HCT116 (cell line): Measurements from ENCODE around the gene POP7. TPM values are rescaled to one million over a fixed set of nuclear protein-coding genes. Genes with fewer than 3 reads are reported as not detected.

Experiments used
- ATAC-seq: fragments of 200-7000 bp; cut with Tn5 transposase; 2 replicates; pipeline ENCODE4 v1.9.1; 2020; ENCODE audit warnings: mild to moderate bottlenecking, moderate library complexity
- BruUV-seq: library from RNA; stranded (reverse); fragments of 400-500 nt; replicated peaks from 2 replicates; lab custom pipeline; 2021; lab: Mats Ljungman, UMichigan
- CTCF ChIA-PET: fragments of 300-600 bp; sonication (Branson Sonifier 250); formaldehyde crosslinking; loops from one replicate; lab custom pipeline; 2021; ENCODE audit warnings: antibody characterized with exemption; lab: Charles Lee
- POLR2A ChIA-PET: fragments of 300-600, 350-600 bp; sonication (Branson Sonifier 250); formaldehyde crosslinking; loops from one replicate; lab custom pipeline; 2021; ENCODE audit warnings: antibody characterized with exemption; lab: Charles Lee
- RAD21 ChIA-PET, 2 experiments: fragments of 300-600 bp; sonication (Branson Sonifier 250); formaldehyde crosslinking; loops; one replicate each; lab custom pipeline; 2023; ENCODE audit warnings: low total read pairs in 2 of 2; ENCODE audit not compliant: uncharacterized antibody in 2 of 2, unreplicated experiment in 2 of 2, low non-redundant PET in 1 of 2; lab: Charles Lee
- DNase-seq: peaks from one replicate; pipeline ENCODE4 v3.0.0-alpha.2; 2010; ENCODE audit warnings: low read depth, low spot score
- H2AFZ ChIP-seq: fragments of 200-600 bp; shearing (Covaris generic), sonication (generic); 2 replicates; pipeline ENCODE4 v1.6.1; 2017; ENCODE audit warnings: low read depth, mixed run types, mixed read lengths, antibody characterized with exemption, low read length; ENCODE audit not compliant: poor library complexity, severe bottlenecking
- H3K27ac ChIP-seq: 2 replicates; pipeline ENCODE4 v1.5.1; 2012; ENCODE audit warnings: low read depth, low read length
- H3K27me3 ChIP-seq: fragments of 200-600 bp; sonication (generic); 2 replicates; pipeline ENCODE4 v1.6.1; 2016; ENCODE audit warnings: mixed run types, low read length, mixed read lengths; ENCODE audit not compliant: insufficient read depth
- H3K36me3 ChIP-seq, 2 experiments: fragments of 200-500 bp in 1 of 2; fragments of 200-600 bp in 1 of 2; sonication (Bioruptor generic) in 1 of 2; sonication (generic) in 1 of 2; 2 replicates each; pipeline versions ENCODE4 v1.5.1 to v1.6.1; 2014 to 2016; ENCODE audit warnings: low read length in 2 of 2, inconsistent platforms in 1 of 2, mixed read lengths in 1 of 2, mixed run types in 1 of 2; ENCODE audit not compliant: insufficient read depth in 2 of 2, control insufficient read depth in 1 of 2
- H3K4me1 ChIP-seq, 2 experiments: fragments of 200-600 bp in 1 of 2; sonication (generic) in 1 of 2; 2 replicates each; pipeline versions ENCODE4 v1.5.1 to v1.6.1; 2012 to 2017; ENCODE audit warnings: low read length in 2 of 2, inconsistent platforms in 1 of 2, mild to moderate bottlenecking in 1 of 2, mixed read lengths in 1 of 2, mixed run types in 1 of 2, moderate library complexity in 1 of 2; ENCODE audit not compliant: insufficient read depth in 2 of 2, control insufficient read depth in 1 of 2
- H3K4me2 ChIP-seq: fragments of 200-600 bp; sonication (generic); 2 replicates; pipeline ENCODE4 v1.6.1; 2017; ENCODE audit warnings: mixed run types, low read length, mixed read lengths
- H3K4me3 ChIP-seq, 2 experiments: fragments of 200-600 bp in 1 of 2; sonication (generic) in 1 of 2; replicated peaks in 1 of 2; 2 replicates each; pipeline ENCODE4 v1.5.1; 2011 to 2016; ENCODE audit warnings: low read length in 2 of 2, control low read depth in 1 of 2, low read depth in 1 of 2, mild to moderate bottlenecking in 1 of 2, mixed read lengths in 1 of 2, mixed run types in 1 of 2
- H3K79me2 ChIP-seq: fragments of 200-600 bp; sonication (generic); 2 replicates; pipeline ENCODE4 v1.6.1; 2017; ENCODE audit warnings: mild to moderate bottlenecking, mixed run types, low read length, moderate library complexity, mixed read lengths; ENCODE audit not compliant: insufficient read depth
- H3K9ac ChIP-seq: fragments of 200-600 bp; sonication (generic); 2 replicates; pipeline ENCODE4 v1.6.1; 2016; ENCODE audit warnings: low read length, mixed read lengths
- H3K9me2 ChIP-seq: fragments of 200-600 bp; sonication (generic), shearing (Covaris generic); 2 replicates; pipeline ENCODE4 v1.6.1; 2017; ENCODE audit warnings: mixed run types, mild to moderate bottlenecking, moderate library complexity; ENCODE audit not compliant: insufficient read depth
- H3K9me3 ChIP-seq, 2 experiments: fragments of 200-500 bp in 1 of 2; fragments of 200-600 bp in 1 of 2; sonication (Bioruptor generic) in 1 of 2; sonication (generic) in 1 of 2; 2 replicates each; pipeline ENCODE4 v1.6.1; 2014 to 2017; ENCODE audit warnings: low read length in 2 of 2, mixed read lengths in 2 of 2, inconsistent platforms in 1 of 2, low read depth in 1 of 2, mild to moderate bottlenecking in 1 of 2, mixed run types in 1 of 2, moderate library complexity in 1 of 2; ENCODE audit not compliant: control insufficient read depth in 1 of 2, insufficient read depth in 1 of 2
- H4K20me1 ChIP-seq: fragments of 200-600 bp; sonication (generic), shearing (Covaris generic); 2 replicates; pipeline ENCODE4 v1.6.1; 2017; ENCODE audit warnings: mixed run types, mild to moderate bottlenecking, moderate library complexity; ENCODE audit not compliant: insufficient read depth
- CEBPB ChIP-seq: IDR thresholded peaks from 2 replicates; pipeline ENCODE4 v1.6.1; 2012; ENCODE audit warnings: low read depth
- EZH2phosphoT487 ChIP-seq: fragments of 200-600 bp; IDR thresholded peaks from 2 replicates; pipeline ENCODE4 v1.6.1; 2018; ENCODE audit warnings: antibody characterized with exemption, borderline replicate concordance
- FOSL1 ChIP-seq: IDR thresholded peaks from 2 replicates; pipeline ENCODE4 v1.6.1; 2012; ENCODE audit warnings: low read depth
- JUND ChIP-seq: IDR thresholded peaks from 2 replicates; pipeline ENCODE4 v1.6.1; 2012
- POLR2A ChIP-seq: IDR thresholded peaks from 2 replicates; pipeline ENCODE4 v1.7.0; 2011; ENCODE audit warnings: borderline replicate concordance; ENCODE audit not compliant: insufficient read depth, insufficient read length; ENCODE audit errors: extremely low read depth
- POLR2AphosphoS5 ChIP-seq: IDR thresholded peaks from 2 replicates; pipeline ENCODE4 v1.6.1; 2011; ENCODE audit warnings: mild to moderate bottlenecking, low read depth, low read length, moderate library complexity
- SIN3A ChIP-seq: IDR thresholded peaks from 2 replicates; pipeline ENCODE4 v1.6.1; 2012; ENCODE audit warnings: low read depth
- TCF7L2 ChIP-seq: IDR thresholded peaks from 2 replicates; pipeline ENCODE4 v1.7.0; 2011; ENCODE audit warnings: borderline replicate concordance, inconsistent platforms; ENCODE audit not compliant: insufficient read depth, insufficient read length; ENCODE audit errors: extremely low read depth
- YY1 ChIP-seq: IDR thresholded peaks from 2 replicates; pipeline ENCODE4 v1.6.1; 2011; ENCODE audit warnings: low read length, low read depth, moderate library complexity, mild to moderate bottlenecking; ENCODE audit not compliant: insufficient replicate concordance; ENCODE audit errors: extremely low read depth
- intact Hi-C: fragments of 100-400 bp; cut with micrococcal nuclease; formaldehyde crosslinking; loops from 2 replicates; pipeline ENCODE4 v1.10.0; 2022
- total RNA-seq: library from RNA; stranded (reverse); gene quantifications from one replicate; pipeline ENCODE4 v1.2.1, GENCODE V29; 2021; ENCODE audit not compliant: unreplicated experiment
- TF ChIP-seq, protein P1 (sequence below): IDR thresholded peaks from 2 replicates; pipeline ENCODE4 v1.6.1; 2011; ENCODE audit warnings: mild to moderate bottlenecking, low read length, moderate library complexity; ENCODE audit not compliant: insufficient replicate concordance; ENCODE audit errors: extremely low read depth

Gene POP7
- total RNA-seq, 1 experiment from 2014 or later, result 67.5 TPM

DNA sequence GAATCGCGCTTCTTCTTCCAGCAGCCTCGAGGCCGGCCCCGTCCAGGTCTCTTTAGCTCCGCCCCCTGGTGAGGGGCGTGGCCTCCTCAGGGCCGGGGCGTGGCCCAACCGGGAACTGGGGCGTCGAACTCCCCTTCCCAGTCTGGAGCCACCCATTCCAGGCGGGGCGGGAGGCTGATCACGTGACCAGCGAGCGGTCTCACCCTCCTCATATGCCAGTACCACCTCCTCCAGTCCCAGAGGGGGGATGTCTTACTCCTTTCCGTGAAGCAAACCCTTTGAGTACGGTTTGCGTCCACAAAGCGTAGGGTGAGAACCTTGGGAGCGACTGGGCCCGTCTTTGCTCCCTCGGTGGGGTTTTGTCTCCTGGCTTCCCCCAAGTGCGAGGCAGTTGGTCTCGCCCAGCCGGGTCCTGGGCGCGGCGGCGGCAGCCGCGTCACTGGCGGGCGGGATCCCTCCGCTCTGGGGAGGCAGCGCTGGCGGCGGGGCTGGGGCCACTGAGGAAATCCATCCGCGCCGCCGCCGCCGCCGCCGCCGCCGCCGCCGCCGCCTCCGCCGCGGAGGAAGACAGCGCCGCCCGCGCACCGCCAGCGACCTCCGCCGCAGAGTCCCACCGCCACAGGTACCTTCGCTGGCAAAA lies 32.5 kb upstream of the POP7 start, which contains the start of gene GNB2:
Gene GNB2, plus strand, starts transcription at position 439 of the 640 bp plus-strand sequence. CDS start 2,526 bp downstream, outside the sequence.
- Histone ChIP-seq H3K4me3 (peak within 1 kb of the TSS; percentile 88 to 96), H3K9ac (peak within 1 kb of the TSS; percentile 87), H3K27me3 (no peaks in the 10 kb centered on the region), H4K20me1 (no peaks in the 10 kb centered on the region), H2AFZ (no peak within 1 kb of the TSS), H3K36me3 (peaks cover 4 to 10% of the 10 kb centered on the region in 2 experiments; a peak in 3 of 4 replicates), H3K9me2 (no peaks in the 10 kb centered on the region), H3K9me3 (no peaks in the 10 kb centered on the region), H3K4me1 (peaks cover 0 to 11% of the 10 kb centered on the region in 2 experiments; a peak in 1 of 4 replicates), H3K27ac (peak within 1 kb of the TSS; percentile 95), H3K4me2 (peak within 1 kb of the TSS; percentile 94), H3K79me2 (peaks cover 26% of the 10 kb centered on the region)
- peak; percentile 85 for ATAC-seq
- BruUV-seq, result no TSS peak
- ChIA-PET CTCF (interaction anchor here (0.8 to 1.1 kb wide), 3 partner anchors 41 to 204 kb away, joined by 3 read pairs; no protein-coding TSS in a partner anchor), RAD21 (interaction anchor here in 1 of 2 experiments (0.6 to 0.8 kb wide), 2 partner anchors 41 to 114 kb away, joined by 3 to 4 read pairs; no protein-coding TSS in a partner anchor), POLR2A (interaction anchor here (0.6 to 1.2 kb wide), 3 partner anchors 33 to 245 kb away, joined by 3 to 5 read pairs (median 3); partner anchors contain the start of genes FBXO24, LRCH4 and POP7)
- DNase-seq, result peak; percentile 97
- intact Hi-C loops, result loop anchor here (1.0 to 2.0 kb wide), 2 partner anchors 32 to 41 kb away; no protein-coding TSS in a partner anchor
- TF ChIP-seq POLR2AphosphoS5 (peak; percentile 77; the same call in 1 of the 2 replicates), SIN3A (no peak), TCF7L2 (peak; percentile 74), FOSL1 (no peak), JUND (no peak), POLR2A (peak; percentile 31), YY1 (peak; percentile 67), CEBPB (no peak), EZH2phosphoT487 (no peak)
- TF ChIP-seq, protein P1, sequence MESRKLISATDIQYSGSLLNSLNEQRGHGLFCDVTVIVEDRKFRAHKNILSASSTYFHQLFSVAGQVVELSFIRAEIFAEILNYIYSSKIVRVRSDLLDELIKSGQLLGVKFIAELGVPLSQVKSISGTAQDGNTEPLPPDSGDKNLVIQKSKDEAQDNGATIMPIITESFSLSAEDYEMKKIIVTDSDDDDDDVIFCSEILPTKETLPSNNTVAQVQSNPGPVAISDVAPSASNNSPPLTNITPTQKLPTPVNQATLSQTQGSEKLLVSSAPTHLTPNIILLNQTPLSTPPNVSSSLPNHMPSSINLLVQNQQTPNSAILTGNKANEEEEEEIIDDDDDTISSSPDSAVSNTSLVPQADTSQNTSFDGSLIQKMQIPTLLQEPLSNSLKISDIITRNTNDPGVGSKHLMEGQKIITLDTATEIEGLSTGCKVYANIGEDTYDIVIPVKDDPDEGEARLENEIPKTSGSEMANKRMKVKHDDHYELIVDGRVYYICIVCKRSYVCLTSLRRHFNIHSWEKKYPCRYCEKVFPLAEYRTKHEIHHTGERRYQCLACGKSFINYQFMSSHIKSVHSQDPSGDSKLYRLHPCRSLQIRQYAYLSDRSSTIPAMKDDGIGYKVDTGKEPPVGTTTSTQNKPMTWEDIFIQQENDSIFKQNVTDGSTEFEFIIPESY, result peak; percentile 5
